Natural killer cell (primary cell): ENCODE measurements around the gene AGK. TPM values are rescaled to one million over a fixed set of nuclear protein-coding genes. Genes with fewer than 3 reads are reported as not detected.

ENCODE experiments used
- ATAC-seq, 3 donors: fragments of 150-1000 bp in 2 of 3; fragments of 200-7000 bp in 1 of 3; cut with Tn5 transposase; 1 replicate in 1 of 3; 2 replicates in 2 of 3; pipeline ENCODE4 v1.10.0; 2021; ENCODE audit warnings: mild to moderate bottlenecking in 2 of 3, moderate library complexity in 2 of 3
- DNase-seq, 2 donors: peaks; one replicate each; pipeline versions ENCODE4 v3.0.0 to v3.0.0-alpha.2; 2013 to 2021; ENCODE audit warnings: mixed read lengths in 1 of 2
- H3K27ac ChIP-seq: one replicate; pipeline ENCODE4 v1.5.1; 2013; ENCODE audit warnings: mild to moderate bottlenecking, low read length
- H3K27me3 ChIP-seq: one replicate; pipeline ENCODE4 v1.6.1; 2013; ENCODE audit warnings: low read length; ENCODE audit not compliant: control insufficient read depth, insufficient read depth
- H3K36me3 ChIP-seq: one replicate; pipeline ENCODE4 v1.6.1; 2013; ENCODE audit warnings: low read length; ENCODE audit not compliant: control insufficient read depth, insufficient read depth
- H3K4me1 ChIP-seq: one replicate; pipeline ENCODE4 v1.6.1; 2013; ENCODE audit warnings: low read length; ENCODE audit not compliant: control insufficient read depth, insufficient read depth
- H3K4me3 ChIP-seq: one replicate; pipeline ENCODE4 v1.5.1; 2013; ENCODE audit warnings: low read length
- H3K9me3 ChIP-seq: one replicate; pipeline ENCODE4 v1.6.1; 2013; ENCODE audit warnings: low read length; ENCODE audit not compliant: control insufficient read depth, insufficient read depth
- H3K27ac Mint-ChIP-seq, 2 donors: one replicate each; pipeline ENCODE4 v1.8.0; 2022; ENCODE audit warnings: mild to moderate bottlenecking in 2 of 2, mixed read lengths in 2 of 2, moderate library complexity in 1 of 2
- H3K27me3 Mint-ChIP-seq, 2 donors: one replicate each; pipeline ENCODE4 v1.8.0; 2022; ENCODE audit warnings: low read depth in 2 of 2, mixed read lengths in 2 of 2
- H3K36me3 Mint-ChIP-seq: one replicate; pipeline ENCODE4 v1.8.0; 2022; ENCODE audit warnings: mixed read lengths
- H3K4me1 Mint-ChIP-seq, 2 donors: one replicate each; pipeline ENCODE4 v1.8.0; 2022; ENCODE audit warnings: mixed read lengths in 2 of 2
- H3K4me3 Mint-ChIP-seq: one replicate; pipeline ENCODE4 v1.8.0; 2022; ENCODE audit warnings: mild to moderate bottlenecking, moderate library complexity, mixed read lengths
- H3K9me3 Mint-ChIP-seq, 2 donors: one replicate each; pipeline ENCODE4 v1.8.0; 2022; ENCODE audit warnings: mixed read lengths in 2 of 2
- WGBS: methylation state at CpG from one replicate; pipeline ENCODE4 v1.1.7; 2013; ENCODE audit warnings: missing lambda C conversion rate; ENCODE audit not compliant: insufficient coverage; 5-methylcytosine and 5-hydroxymethylcytosine counted together
- intact Hi-C: fragments of 100-400 bp; cut with micrococcal nuclease; formaldehyde crosslinking; loops from one replicate; pipeline ENCODE4 v1.14.2; 2022
- total RNA-seq, 4 donors: library from RNA; stranded (reverse); fragments of 120-200 nt in 1 of 4; gene quantifications; one replicate each; pipeline versions ENCODE4 v1.2.3 to v1.2.4, GENCODE V29; 2013 to 2022
- TF ChIP-seq, protein P1 (sequence below): fragments of 200-600 bp; IDR thresholded peaks from one replicate; pipeline ENCODE4 v1.8.0; 2022; ENCODE audit warnings: antibody characterized with exemption

AGK gene
- total RNA-seq, 3 donors from 2014 or later (not counting 1 experiment from before 2014, with no cell fraction given), result 70.0 to 106 (median 99.0) TPM

DNA sequence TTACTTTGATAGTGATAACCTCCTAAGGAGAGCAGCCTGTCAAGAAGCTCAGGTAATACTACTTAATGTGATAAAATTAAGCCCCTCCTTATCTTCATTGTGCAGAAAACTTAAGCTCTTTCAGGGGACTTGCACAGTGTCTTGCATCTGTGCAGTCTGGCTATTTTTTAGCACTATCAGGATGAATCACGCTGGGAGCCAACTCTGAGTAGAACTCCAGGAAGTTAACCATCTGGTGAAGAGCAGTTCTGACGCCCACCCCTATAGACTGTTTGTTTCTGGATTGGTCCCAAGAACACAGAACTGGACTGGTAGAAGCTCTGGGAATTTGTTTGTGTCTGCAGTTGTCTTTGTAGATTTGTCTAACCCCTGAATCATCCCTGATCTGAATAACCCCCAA is 41.9 kb downstream of the AGK start:
- 34% methylated on average over 2 of the region's 2 CpGs for WGBS
- Histone ChIP-seq H3K4me1 (peaks cover 36% of the 10 kb centered on the region), H3K27ac (no peak overlapping the region), H3K27me3 (no peaks in the 10 kb centered on the region), H3K9me3 (no peaks in the 10 kb centered on the region), H3K36me3 (peaks cover 30% of the 10 kb centered on the region), H3K4me3 (no peak overlapping the region)
- TF ChIP-seq, protein P1, sequence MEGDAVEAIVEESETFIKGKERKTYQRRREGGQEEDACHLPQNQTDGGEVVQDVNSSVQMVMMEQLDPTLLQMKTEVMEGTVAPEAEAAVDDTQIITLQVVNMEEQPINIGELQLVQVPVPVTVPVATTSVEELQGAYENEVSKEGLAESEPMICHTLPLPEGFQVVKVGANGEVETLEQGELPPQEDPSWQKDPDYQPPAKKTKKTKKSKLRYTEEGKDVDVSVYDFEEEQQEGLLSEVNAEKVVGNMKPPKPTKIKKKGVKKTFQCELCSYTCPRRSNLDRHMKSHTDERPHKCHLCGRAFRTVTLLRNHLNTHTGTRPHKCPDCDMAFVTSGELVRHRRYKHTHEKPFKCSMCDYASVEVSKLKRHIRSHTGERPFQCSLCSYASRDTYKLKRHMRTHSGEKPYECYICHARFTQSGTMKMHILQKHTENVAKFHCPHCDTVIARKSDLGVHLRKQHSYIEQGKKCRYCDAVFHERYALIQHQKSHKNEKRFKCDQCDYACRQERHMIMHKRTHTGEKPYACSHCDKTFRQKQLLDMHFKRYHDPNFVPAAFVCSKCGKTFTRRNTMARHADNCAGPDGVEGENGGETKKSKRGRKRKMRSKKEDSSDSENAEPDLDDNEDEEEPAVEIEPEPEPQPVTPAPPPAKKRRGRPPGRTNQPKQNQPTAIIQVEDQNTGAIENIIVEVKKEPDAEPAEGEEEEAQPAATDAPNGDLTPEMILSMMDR, result no peak
- Mint-ChIP-seq H3K4me3 (no peak overlapping the region), H3K27me3 (no peaks in the 10 kb centered on the region), H3K36me3 (no peaks in the 10 kb centered on the region), H3K4me1 (peaks cover 54 to 55% of the 10 kb centered on the region in 2 donors), H3K27ac (peak overlapping the region; percentile 87 to 90), H3K9me3 (no peaks in the 10 kb centered on the region)
- peak in 2 of 3 donors; percentile 13 to 30 for ATAC-seq
- DNase-seq, result no peak
- intact Hi-C loops, result no loop called here

DNA sequence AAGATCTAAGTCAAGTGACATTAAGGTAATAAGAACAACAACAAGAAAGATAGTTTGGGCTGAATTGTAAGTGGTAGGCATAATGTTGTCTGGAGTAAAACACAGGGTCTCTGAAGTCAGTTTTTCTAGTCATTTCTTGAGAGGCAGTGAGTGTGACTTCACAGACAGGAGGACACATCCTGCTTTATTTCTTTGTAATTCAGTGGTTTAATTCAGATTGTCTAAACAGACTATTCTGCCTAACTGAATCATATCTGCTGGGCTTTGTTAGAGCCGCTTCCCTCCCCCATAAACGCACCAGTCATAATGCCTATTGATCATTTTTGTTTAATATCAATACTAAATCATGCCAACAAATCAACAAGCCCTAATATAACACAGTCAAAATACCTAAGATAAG is 46.8 kb downstream of the AGK start:
- H3K27ac ChIP-seq, result no peak overlapping the region
- peaks cover 48% of the 10 kb centered on the region for H3K36me3 ChIP-seq
- no peak for DNase-seq
- no peaks in the 10 kb centered on the region for H3K27me3 ChIP-seq
- Mint-ChIP-seq H3K36me3 (no peaks in the 10 kb centered on the region), H3K9me3 (no peaks in the 10 kb centered on the region), H3K4me1 (peaks cover 20 to 38% of the 10 kb centered on the region in 2 donors), H3K4me3 (no peak overlapping the region), H3K27me3 (no peaks in the 10 kb centered on the region), H3K27ac (peak overlapping the region in 1 of 2 donors; percentile 39)
- no peak overlapping the region for H3K4me3 ChIP-seq
- 96% methylated on average over 2 of the region's 2 CpGs for WGBS
- TF ChIP-seq, protein P1, result no peak
- no peaks in the 10 kb centered on the region for H3K9me3 ChIP-seq
- H3K4me1 ChIP-seq, result peaks cover 3% of the 10 kb centered on the region
- ATAC-seq, result no peak
- intact Hi-C loops, result no loop called here

- Mint-ChIP-seq H3K36me3 (no peaks in the 10 kb centered on the region), H3K9me3 (no peaks in the 10 kb centered on the region), H3K4me3 (no peak overlapping the region), H3K27me3 (no peaks in the 10 kb centered on the region), H3K4me1 (peaks cover 15 to 34% of the 10 kb centered on the region in 2 donors), H3K27ac (peak overlapping the region in 1 of 2 donors; percentile 39)
- WGBS, result 88% methylated on average over 2 of the region's 2 CpGs
- no peaks in the 10 kb centered on the region for H3K27me3 ChIP-seq
- no peak for DNase-seq
- H3K9me3 ChIP-seq, result no peaks in the 10 kb centered on the region
- peaks cover 47% of the 10 kb centered on the region for H3K36me3 ChIP-seq
- TF ChIP-seq, protein P1, result no peak
- no peak overlapping the region for H3K27ac ChIP-seq
- intact Hi-C loops, result no loop called here
- no peak for ATAC-seq
- H3K4me3 ChIP-seq, result no peak overlapping the region
- H3K4me1 ChIP-seq, result no peaks in the 10 kb centered on the region
Measured at GRCh38 chr7:141598408-141598807, 47.2 kb downstream of the AGK start.
